GM21515 (cell line): ENCODE data around the gene RFT1.

Source experiments
- ATAC-seq: cut with Tn5 transposase; IDR thresholded peaks from one replicate; pipeline ENCODE4 v1.9.1; 2021; ENCODE audit not compliant: unreplicated experiment

Gene RFT1

GRCh38 chr3:53038679-53039375, 91.4 kb downstream of the RFT1 start:
- ATAC-seq = no peak
